PFSK-1 (cell line): ENCODE results near the gene APOL6.

Experiments used
- FOXP2 ChIP-seq: optimal IDR thresholded peaks from 2 replicates; pipeline ENCODE3; 2011; ENCODE audit warnings: borderline replicate concordance, control low read depth, inconsistent platforms; ENCODE audit not compliant: insufficient read depth; ENCODE audit errors: extremely low read length, extremely low read depth
- POLR2AphosphoS5 ChIP-seq: IDR thresholded peaks from 2 replicates; pipeline ENCODE4 v1.6.1; 2012; ENCODE audit warnings: low read depth, mild to moderate bottlenecking, control low read depth, low read length, moderate library complexity
- REST ChIP-seq, 2 experiments: IDR thresholded peaks; 2 replicates each; pipeline versions ENCODE4 v1.6.1 to v1.8.0; 2011 to 2012; ENCODE audit warnings: low read depth in 2 of 2, low read length in 2 of 2, control low read depth in 1 of 2, inconsistent platforms in 1 of 2, mild to moderate bottlenecking in 1 of 2, moderate library complexity in 1 of 2; ENCODE audit not compliant: insufficient read depth in 1 of 2
- SIN3A ChIP-seq: IDR thresholded peaks from 2 replicates; pipeline ENCODE4 v1.6.1; 2012; ENCODE audit warnings: mild to moderate bottlenecking, low read length, moderate library complexity, borderline replicate concordance; ENCODE audit not compliant: insufficient read depth
- TAF1 ChIP-seq: IDR thresholded peaks from 2 replicates; pipeline ENCODE4 v1.6.1; 2012; ENCODE audit warnings: low read length, control low read depth, borderline replicate concordance; ENCODE audit not compliant: insufficient read depth

APOL6 gene

GRCh38 chr22:35608088-35608487, 40.2 kb upstream of the APOL6 start:
- TF ChIP-seq SIN3A, result no peak
- no peak for TF ChIP-seq FOXP2
- TF ChIP-seq TAF1, result no peak
- TF ChIP-seq REST (IDR thresholded peaks at IDR 0.05; ENCODE audit: insufficient read depth in 1 of 2, low read depth in 2 of 2, low read length in 2 of 2), result no peak
- no peak for TF ChIP-seq POLR2AphosphoS5

- TF ChIP-seq FOXP2, result no peak
- no peak for TF ChIP-seq REST (IDR thresholded peaks at IDR 0.05; ENCODE audit: insufficient read depth in 1 of 2, low read depth in 2 of 2, low read length in 2 of 2)
- no peak for TF ChIP-seq TAF1
- no peak for TF ChIP-seq POLR2AphosphoS5
- no peak for TF ChIP-seq SIN3A
Observed at GRCh38 chr22:35609261-35609660, 39.0 kb upstream of the APOL6 start.

- TF ChIP-seq POLR2AphosphoS5, result no peak
- no peak for TF ChIP-seq REST (IDR thresholded peaks at IDR 0.05; ENCODE audit: insufficient read depth in 1 of 2, low read depth in 2 of 2, low read length in 2 of 2)
- no peak for TF ChIP-seq TAF1
- TF ChIP-seq FOXP2, result no peak
- TF ChIP-seq SIN3A, result no peak
Observed at GRCh38 chr22:35609761-35610160, 38.5 kb upstream of the APOL6 start.

- TF ChIP-seq FOXP2 (no peak), REST (IDR thresholded peaks at IDR 0.05; ENCODE audit: insufficient read depth in 1 of 2, low read depth in 2 of 2, low read length in 2 of 2) (no peak), TAF1 (no peak), POLR2AphosphoS5 (no peak), SIN3A (no peak)
Observed at GRCh38 chr22:35610741-35611140, 37.5 kb upstream of the APOL6 start.

GRCh38 chr22:35611200-35611890, 36.9 kb upstream of the APOL6 start:
- TF ChIP-seq TAF1, result no peak
- no peak for TF ChIP-seq SIN3A
- TF ChIP-seq POLR2AphosphoS5, result no peak
- TF ChIP-seq FOXP2, result no peak
- no peak for TF ChIP-seq REST (IDR thresholded peaks at IDR 0.05; ENCODE audit: insufficient read depth in 1 of 2, low read depth in 2 of 2, low read length in 2 of 2)
